Stimulated activated CD4-positive, alpha-beta T cell treated with anti-CD3 and anti-CD28 coated beads, Interleukin-15, amount 100 ng/mL, for 1 hour (primary cell): ENCODE data around the gene PRKCQ.
"Not testable (repeated sequence)": the region's sequence is repeated elsewhere in the genome, so short reads cannot be mapped to it uniquely, and the experiment has no call there.

Experiments
- DNase-seq, 2 donors: peaks; one replicate each; pipeline ENCODE4 v3.0.0-alpha.2; 2020; ENCODE audit warnings: low read depth in 1 of 2, low spot score in 1 of 2

Gene PRKCQ

GRCh38 chr10:6390213-6390845 lies 189.7 kb downstream of the PRKCQ start:
- no peak for DNase-seq

- no peak for DNase-seq
Observed at GRCh38 chr10:6388261-6388893, 191.7 kb downstream of the PRKCQ start.

DNA sequence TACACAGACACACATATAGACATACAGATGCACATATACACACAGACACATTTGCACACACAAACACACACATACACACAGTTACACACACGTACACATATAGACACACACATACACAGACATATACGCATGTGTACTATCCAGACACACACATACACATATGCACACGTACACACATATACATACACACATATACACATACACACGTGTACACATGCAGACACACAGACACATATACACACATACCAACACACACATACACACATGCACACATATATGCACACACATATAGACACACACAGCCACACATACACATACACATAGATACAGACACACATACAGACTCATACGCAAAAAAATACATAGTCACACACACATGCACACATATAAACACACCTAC lies 193.1 kb downstream of the PRKCQ start:
- DNase-seq = no peak

GRCh38 chr10:6386346-6386745 lies 193.7 kb downstream of the PRKCQ start:
- no peak for DNase-seq

DNA sequence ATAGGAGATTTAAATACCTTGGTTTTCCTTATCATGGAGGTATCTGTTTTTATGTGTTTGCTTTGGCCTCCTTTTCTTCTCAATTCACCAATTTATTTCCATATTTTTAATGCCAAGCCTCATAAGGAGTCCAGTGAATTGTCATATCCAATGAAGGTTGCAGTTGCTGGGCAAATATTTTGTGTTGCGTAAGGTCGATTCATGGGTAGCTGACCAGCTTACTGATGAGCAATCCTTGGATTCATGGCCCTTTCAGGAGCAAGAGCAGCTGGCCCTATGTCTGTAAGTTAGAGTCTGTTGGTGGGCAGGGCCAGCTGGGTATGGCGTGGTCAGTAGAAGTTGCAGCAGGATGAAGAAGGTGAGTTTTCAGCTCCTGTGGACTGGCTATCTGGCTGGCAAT lies 194.4 kb downstream of the PRKCQ start:
- no peak for DNase-seq

DNA sequence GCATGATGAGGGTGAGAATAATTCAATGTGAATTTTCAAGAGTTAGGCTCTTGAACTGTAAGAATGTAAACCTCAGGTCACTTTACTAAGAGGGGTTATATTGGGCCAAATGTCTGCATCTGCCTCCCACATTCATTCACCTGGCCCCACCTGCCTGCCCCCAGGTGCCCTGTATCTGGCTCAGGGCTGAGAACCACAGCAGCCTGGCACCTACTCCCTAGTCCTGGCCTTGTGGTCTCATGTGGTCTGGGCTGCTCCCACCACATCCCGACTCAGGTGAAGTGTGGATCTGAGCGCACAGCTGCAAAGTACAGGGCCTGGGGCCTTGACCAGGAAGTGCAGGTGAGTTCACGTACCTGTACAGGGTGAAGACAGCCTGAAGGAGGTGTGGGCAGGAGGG lies 195.2 kb downstream of the PRKCQ start:
- DNase-seq = no peak

- no peak for DNase-seq
Observed at GRCh38 chr10:6384031-6384430, 196.0 kb downstream of the PRKCQ start.

DNA sequence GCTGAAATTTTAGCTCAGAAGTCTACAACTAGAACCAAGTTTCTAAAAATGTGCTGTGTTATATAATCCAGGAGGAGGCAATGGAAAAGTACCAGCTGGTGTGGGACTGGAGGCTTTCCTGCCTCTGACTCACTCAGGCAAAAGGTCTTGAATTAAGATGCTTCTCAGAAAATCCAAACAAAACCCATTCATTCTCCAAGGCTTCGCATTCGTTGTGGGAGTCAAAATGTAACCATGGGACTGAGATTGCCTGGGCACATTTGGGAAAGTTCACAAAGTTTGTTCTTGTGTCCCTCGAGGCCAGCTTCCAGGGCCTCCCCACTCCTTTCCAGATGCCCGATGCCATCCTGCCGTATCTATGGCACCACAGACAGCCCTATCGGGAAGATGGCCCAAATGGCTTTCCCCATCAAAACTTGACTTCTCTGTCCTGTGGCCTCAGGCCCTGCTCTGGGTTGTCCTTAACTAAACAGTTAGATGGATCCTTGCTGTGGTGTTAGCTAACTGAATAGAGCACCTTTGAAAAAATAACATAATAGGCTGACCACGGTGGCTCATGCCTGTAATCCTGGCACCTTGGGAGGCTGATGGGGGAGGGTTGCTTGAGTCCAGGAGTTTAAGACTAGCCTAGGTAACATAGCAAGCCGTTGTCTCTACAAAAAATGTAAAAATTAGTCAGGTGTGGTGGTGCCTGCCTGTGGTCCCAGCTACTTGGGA lies 196.8 kb downstream of the PRKCQ start:
- DNase-seq = no peak

DNA sequence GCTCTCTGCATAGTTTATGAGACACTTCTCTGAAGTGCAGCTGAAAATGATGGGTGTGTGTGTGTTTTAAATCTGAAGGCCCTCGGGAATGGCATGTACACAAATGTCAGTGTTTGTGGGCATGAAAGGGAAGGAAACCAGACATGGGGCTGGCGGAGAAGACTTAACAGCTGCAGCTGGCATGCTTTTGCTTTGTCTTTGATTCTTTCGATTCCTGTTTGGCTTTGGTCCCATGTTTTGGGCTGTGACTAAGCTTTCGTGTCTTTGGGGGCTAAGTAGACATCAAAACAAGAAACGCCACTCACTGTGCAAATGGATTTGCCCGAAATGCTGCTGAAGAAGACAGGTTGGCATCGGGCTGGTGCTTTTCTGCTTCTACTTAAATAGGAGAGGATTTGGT lies 198.0 kb downstream of the PRKCQ start:
- DNase-seq = no peak

DNA sequence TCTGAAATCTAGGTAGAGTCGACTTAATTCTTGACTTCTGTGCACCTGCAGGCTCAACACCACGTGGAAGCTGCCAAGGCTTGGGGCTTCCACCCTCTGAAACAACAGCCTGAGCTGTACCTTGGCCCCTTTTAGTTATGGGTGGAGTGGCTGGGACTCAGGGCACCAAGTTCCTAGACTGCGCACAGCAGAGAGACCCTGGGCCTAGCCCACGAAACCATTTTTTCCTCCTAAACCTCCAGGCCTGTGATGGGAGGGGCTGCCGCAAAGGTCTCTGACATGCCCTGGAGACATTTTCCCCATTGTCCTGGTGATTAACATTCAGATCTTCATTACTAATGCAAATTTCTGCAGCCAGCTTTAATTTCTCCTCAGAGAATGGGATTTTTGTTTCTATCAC lies 199.6 kb downstream of the PRKCQ start:
- not testable (repeated sequence) for DNase-seq

- DNase-seq = no peak
Observed at GRCh38 chr10:6379015-6379776, 200.9 kb downstream of the PRKCQ start.
